NCI-H345 (cell line): ENCODE measurements around the gene PDF.

ENCODE experiments used
- DNase-seq: peaks from one replicate; lab custom pipeline; 2025; lab: John Stamatoyannopoulos, UW

PDF gene

GRCh38 chr16:69277413-69277812 lies 53.0 kb downstream of the PDF start:
- DNase-seq: no peak
